ENCODE data around the gene DAAM2. TPM values are rescaled to one million over a fixed set of nuclear protein-coding genes. Genes with fewer than 3 reads are reported as not detected.
A peak's percentile ranks its signal among the peaks of the same experiment; 100 is the strongest.

DAAM2 gene
- total RNA-seq, 6 donors from 2014 or later: 21.0 to 81.7 (median 31.9) TPM

- DNase-seq (no peak), ATAC-seq (ENCODE audit: low FRiP score in 2 of 2) (peak in 1 of 2 donors; percentile 55)
Observed at GRCh38 chr6:39847221-39847620, 55.0 kb downstream of the DAAM2 start.

GRCh38 chr6:39848171-39848570 lies 56.0 kb downstream of the DAAM2 start:
- Histone ChIP-seq H3K27ac (no peak overlapping the region), H3K4me1 (peaks cover 0 to 27% (median 14%) of the 10 kb centered on the region in 4 donors), H3K4me3 (no peak overlapping the region), H3K36me3 (no peaks in the 10 kb centered on the region), H3K9me3 (no peaks in the 10 kb centered on the region), H3K27me3 (no peaks in the 10 kb centered on the region)
- TF ChIP-seq CTCF (IDR thresholded peaks at IDR 0.05) (no peak), POLR2A (IDR thresholded peaks at IDR 0.05) (no peak), EP300 (IDR thresholded peaks at IDR 0.05) (no peak), POLR2AphosphoS5 (IDR thresholded peaks at IDR 0.05) (no peak)
- ATAC-seq (ENCODE audit: low FRiP score in 2 of 2) (no peak), DNase-seq (no peak)
- 66 to 67% methylated on average over 4 of the region's 4 CpGs for WGBS, 2 donors

More at GRCh38 chr6:39847221-39847620, 55.0 kb downstream of the DAAM2 start:
- Histone ChIP-seq H3K27ac (no peak overlapping the region), H3K4me1 (peaks cover 0 to 25% (median 11%) of the 10 kb centered on the region in 4 donors), H3K9me3 (no peaks in the 10 kb centered on the region), H3K27me3 (no peaks in the 10 kb centered on the region), H3K4me3 (no peak overlapping the region), H3K36me3 (no peaks in the 10 kb centered on the region)
- TF ChIP-seq CTCF (IDR thresholded peaks at IDR 0.05) (no peak), EP300 (IDR thresholded peaks at IDR 0.05) (no peak), POLR2A (IDR thresholded peaks at IDR 0.05) (no peak), POLR2AphosphoS5 (IDR thresholded peaks at IDR 0.05) (no peak)
- 67 to 81% methylated on average over 6 to 10 of the region's 10 CpGs for WGBS, 2 donors

- no peaks in the 10 kb centered on the region for H3K9me3 ChIP-seq
- no peak for DNase-seq
- no peak overlapping the region for H3K27ac ChIP-seq
Observed at GRCh38 chr6:39849228-39849627, 57.1 kb downstream of the DAAM2 start.

GRCh38 chr6:39849764-39850163 lies 57.6 kb downstream of the DAAM2 start:
- no peaks in the 10 kb centered on the region for H3K36me3 ChIP-seq
- TF ChIP-seq POLR2AphosphoS5 (IDR thresholded peaks at IDR 0.05) (no peak), CTCF (IDR thresholded peaks at IDR 0.05) (no peak), EP300 (IDR thresholded peaks at IDR 0.05) (no peak), POLR2A (IDR thresholded peaks at IDR 0.05) (no peak)
- peaks cover 0 to 27% (median 14%) of the 10 kb centered on the region in 4 donors for H3K4me1 ChIP-seq
- ATAC-seq (ENCODE audit: low FRiP score in 2 of 2): no peak
- no peak for DNase-seq
- no peaks in the 10 kb centered on the region for H3K9me3 ChIP-seq
- no peaks in the 10 kb centered on the region for H3K27me3 ChIP-seq
- 60 to 79% methylated on average over 4 to 6 of the region's 6 CpGs for WGBS, 2 donors
- H3K4me3 ChIP-seq: no peak overlapping the region
- H3K27ac ChIP-seq: no peak overlapping the region

More at GRCh38 chr6:39849228-39849627, 57.1 kb downstream of the DAAM2 start:
- Histone ChIP-seq H3K27me3 (no peaks in the 10 kb centered on the region), H3K4me3 (no peak overlapping the region), H3K36me3 (no peaks in the 10 kb centered on the region), H3K4me1 (peaks cover 0 to 27% (median 14%) of the 10 kb centered on the region in 4 donors)
- no peak for TF ChIP-seq CTCF (IDR thresholded peaks at IDR 0.05)
- TF ChIP-seq EP300 (IDR thresholded peaks at IDR 0.05): no peak
- no peak for TF ChIP-seq POLR2AphosphoS5 (IDR thresholded peaks at IDR 0.05)
- TF ChIP-seq POLR2A (IDR thresholded peaks at IDR 0.05): no peak
- WGBS, 2 donors: 75 to 81% methylated on average over 3 of the region's 3 CpGs
- no peak for ATAC-seq (ENCODE audit: low FRiP score in 2 of 2)

GRCh38 chr6:39850736-39851297 lies 58.6 kb downstream of the DAAM2 start:
- Histone ChIP-seq H3K36me3 (no peaks in the 10 kb centered on the region), H3K9me3 (no peaks in the 10 kb centered on the region), H3K27me3 (no peaks in the 10 kb centered on the region), H3K4me1 (peaks cover 0 to 27% (median 14%) of the 10 kb centered on the region in 4 donors), H3K27ac (peak overlapping the region in 1 of 4 donors; percentile 35), H3K4me3 (no peak overlapping the region)
- TF ChIP-seq CTCF (IDR thresholded peaks at IDR 0.05) (no peak), POLR2A (IDR thresholded peaks at IDR 0.05) (no peak), EP300 (IDR thresholded peaks at IDR 0.05) (no peak), POLR2AphosphoS5 (IDR thresholded peaks at IDR 0.05) (no peak)
- WGBS, 2 donors: 66 to 67% methylated on average over 2 of the region's 2 CpGs
- ATAC-seq (ENCODE audit: low FRiP score in 2 of 2) (no peak), DNase-seq (no peak)
